Activated T-helper 1 cell treated with anti-CD3 and anti-CD28 coated beads, Interleukin-12 subunit alpha, Interleukin-12 subunit beta, Interleukin-2, Interleukin-4 antibody, amounts not matched to agents 30 ng/mL and 10 ng/mL and 1 ng/mL, durations not matched to agents 14 hours and 24 hours and 36 hours (primary cell): ENCODE results near the gene AMOTL2. TPM values are rescaled to one million over a fixed set of nuclear protein-coding genes. Genes with fewer than 3 reads are reported as not detected.
A peak's percentile ranks its signal among the peaks of the same experiment; 100 is the strongest.

ENCODE experiments used
- DNase-seq: peaks from one replicate; pipeline ENCODE4 v3.0.0; 2021; ENCODE audit warnings: low spot score
- H3K27ac Mint-ChIP-seq: one replicate; pipeline ENCODE4 v1.8.0; 2021; ENCODE audit warnings: mild to moderate bottlenecking, mixed read lengths
- H3K27me3 Mint-ChIP-seq: one replicate; pipeline ENCODE4 v1.8.0; 2022; ENCODE audit warnings: mild to moderate bottlenecking, moderate library complexity, mixed read lengths; ENCODE audit not compliant: insufficient read depth
- H3K36me3 Mint-ChIP-seq: one replicate; pipeline ENCODE4 v1.8.0; 2021; ENCODE audit warnings: low read depth, mixed read lengths
- H3K4me1 Mint-ChIP-seq: one replicate; pipeline ENCODE4 v1.8.0; 2021; ENCODE audit warnings: low read depth, mixed read lengths
- H3K4me3 Mint-ChIP-seq: one replicate; pipeline ENCODE4 v1.8.0; 2021; ENCODE audit warnings: mild to moderate bottlenecking, moderate library complexity, mixed read lengths
- H3K9me3 Mint-ChIP-seq: one replicate; pipeline ENCODE4 v1.8.0; 2021; ENCODE audit warnings: mixed read lengths
- intact Hi-C: fragments of 100-400 bp; cut with micrococcal nuclease; formaldehyde crosslinking; loops from one replicate; pipeline ENCODE4 v1.15.1; 2024
- total RNA-seq: library from RNA; stranded (reverse); gene quantifications from 2 replicates; pipeline ENCODE4 v1.2.3, GENCODE V29; 2022

The AMOTL2 gene
- total RNA-seq, 1 donor from 2014 or later: not detected

DNA sequence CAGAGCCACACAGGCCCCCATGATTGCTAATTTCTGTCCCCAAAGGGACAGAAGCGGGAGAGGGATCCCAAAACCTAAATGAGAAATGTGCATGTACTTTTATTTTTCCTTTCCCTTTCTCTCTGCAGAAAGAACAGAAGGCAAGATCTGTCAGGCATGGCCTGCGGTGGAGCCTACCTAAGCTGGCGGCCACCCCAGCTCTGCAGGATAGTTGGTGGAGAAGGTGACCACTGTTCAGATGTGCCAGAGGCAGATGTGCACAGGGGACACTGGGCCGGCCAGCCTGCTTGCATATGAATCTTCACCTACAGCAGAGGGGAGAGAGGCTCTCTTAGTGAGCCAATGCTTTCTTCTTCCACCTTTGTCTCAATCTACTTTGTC lies 2.1 kb upstream of the AMOTL2 start:
- H3K4me1 Mint-ChIP-seq: peaks cover 13% of the 10 kb centered on the region
- no peak overlapping the region for H3K27ac Mint-ChIP-seq
- H3K36me3 Mint-ChIP-seq: peaks cover 2% of the 10 kb centered on the region
- H3K27me3 Mint-ChIP-seq: peaks cover 54% of the 10 kb centered on the region
- H3K4me3 Mint-ChIP-seq: no peak overlapping the region
- intact Hi-C loops: no loop called here
- DNase-seq: no peak
- no peaks in the 10 kb centered on the region for H3K9me3 Mint-ChIP-seq

DNA sequence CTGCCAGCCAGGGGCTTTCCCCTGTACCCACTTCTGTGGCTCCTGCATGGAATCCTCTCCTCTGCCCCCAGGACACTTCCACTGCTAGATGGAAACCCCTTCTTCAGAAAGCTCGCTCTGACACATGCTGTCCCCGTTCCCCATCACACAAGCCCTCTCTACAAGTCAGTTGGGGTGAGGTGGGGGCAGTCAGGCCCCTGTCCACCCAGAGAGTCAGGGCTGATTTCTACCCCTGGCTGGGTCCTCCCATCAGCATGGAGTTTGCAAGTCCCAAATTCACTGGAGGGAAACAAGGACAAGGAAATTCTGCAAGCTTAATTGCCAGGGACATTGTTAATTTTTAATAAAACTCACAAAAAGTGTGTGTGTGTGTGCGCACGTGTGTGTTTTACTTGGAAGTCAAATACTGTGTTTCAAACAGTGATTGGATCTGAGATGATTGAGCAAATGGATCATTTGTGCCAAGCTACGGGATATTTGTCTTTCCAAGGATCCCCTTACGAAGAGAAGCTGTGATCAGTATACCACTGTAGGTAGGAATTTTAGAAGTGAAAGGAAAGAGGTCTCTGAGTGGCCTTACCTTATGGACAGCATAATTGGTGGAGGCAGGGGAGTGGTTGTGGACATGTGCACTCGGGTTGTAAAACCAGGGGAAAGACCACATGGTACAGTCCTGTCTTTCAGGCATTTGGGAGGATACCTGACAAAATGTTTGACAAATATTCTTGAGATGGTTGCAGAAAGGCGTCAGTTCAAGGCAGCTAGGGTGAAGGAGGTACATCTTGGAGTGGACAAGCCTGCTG lies 1.5 kb upstream of the AMOTL2 start:
- no peak for DNase-seq
- H3K27me3 Mint-ChIP-seq: peaks cover 50% of the 10 kb centered on the region
- H3K9me3 Mint-ChIP-seq: no peaks in the 10 kb centered on the region
- H3K36me3 Mint-ChIP-seq: peaks cover 2% of the 10 kb centered on the region
- H3K27ac Mint-ChIP-seq: no peak overlapping the region
- peak overlapping the region; percentile 79 for H3K4me3 Mint-ChIP-seq
- intact Hi-C loops: no loop called here
- peaks cover 13% of the 10 kb centered on the region for H3K4me1 Mint-ChIP-seq

GRCh38 chr3:134374791-134375581 lies 739 bp upstream of the AMOTL2 start:
- H3K36me3 Mint-ChIP-seq: peaks cover 2% of the 10 kb centered on the region
- peak overlapping the region; percentile 79 for H3K4me3 Mint-ChIP-seq
- H3K27me3 Mint-ChIP-seq: peaks cover 43% of the 10 kb centered on the region
- DNase-seq: no peak
- peaks cover 13% of the 10 kb centered on the region for H3K4me1 Mint-ChIP-seq
- H3K9me3 Mint-ChIP-seq: no peaks in the 10 kb centered on the region
- intact Hi-C loops: no loop called here
- no peak overlapping the region for H3K27ac Mint-ChIP-seq

GRCh38 chr3:134373271-134374104 lies 759 bp downstream of the AMOTL2 start:
- Mint-ChIP-seq H3K4me1 (peaks cover 13% of the 10 kb centered on the region), H3K9me3 (no peaks in the 10 kb centered on the region), H3K27ac (no peak overlapping the region), H3K36me3 (peaks cover 2% of the 10 kb centered on the region), H3K4me3 (no peak overlapping the region), H3K27me3 (peaks cover 39% of the 10 kb centered on the region)
- intact Hi-C loops: no loop called here
- DNase-seq: no peak

GRCh38 chr3:134372396-134373270 lies 1.6 kb downstream of the AMOTL2 start:
- H3K4me1 Mint-ChIP-seq: peaks cover 13% of the 10 kb centered on the region
- H3K9me3 Mint-ChIP-seq: no peaks in the 10 kb centered on the region
- H3K27ac Mint-ChIP-seq: no peak overlapping the region
- H3K4me3 Mint-ChIP-seq: no peak overlapping the region
- peaks cover 2% of the 10 kb centered on the region for H3K36me3 Mint-ChIP-seq
- intact Hi-C loops: no loop called here
- peaks cover 36% of the 10 kb centered on the region for H3K27me3 Mint-ChIP-seq
- no peak for DNase-seq

DNA sequence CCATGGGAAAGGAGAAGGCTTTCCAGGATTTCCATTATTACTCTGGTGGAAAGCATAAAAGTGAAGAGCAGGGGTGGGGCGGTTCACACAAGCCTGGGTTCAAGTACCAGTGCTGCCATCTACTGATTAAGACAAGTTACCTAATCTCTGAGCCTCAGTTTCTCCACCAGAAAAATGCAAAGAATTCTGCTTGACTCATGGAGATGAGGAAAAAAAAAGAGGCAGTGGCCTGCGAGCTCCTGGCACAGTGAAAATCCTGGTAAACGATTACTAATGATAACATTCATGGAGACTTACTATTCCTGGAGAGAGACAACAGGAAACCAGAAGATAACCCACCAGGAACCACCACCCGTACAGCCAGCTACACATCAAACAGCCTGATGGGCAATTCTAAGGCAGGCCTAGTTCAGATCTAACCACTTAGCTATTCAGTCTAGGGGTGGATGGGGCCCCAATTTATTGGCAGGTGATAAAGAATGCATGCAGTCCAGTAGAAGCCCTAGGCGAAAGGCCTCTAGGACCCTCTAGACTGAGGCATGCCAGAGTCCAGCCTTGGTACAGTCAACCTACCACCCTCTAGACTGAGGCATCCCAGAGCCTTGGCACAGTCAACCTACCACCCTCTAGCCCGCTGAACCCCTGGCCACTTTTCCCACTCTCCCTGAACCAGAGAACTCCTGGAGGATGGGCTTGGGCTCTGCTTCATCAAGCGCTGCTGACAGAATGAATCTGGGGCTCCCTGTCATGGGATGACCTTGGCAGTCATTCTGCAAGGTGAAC lies 2.5 kb downstream of the AMOTL2 start:
- no peak overlapping the region for H3K4me3 Mint-ChIP-seq
- intact Hi-C loops: no loop called here
- H3K9me3 Mint-ChIP-seq: no peaks in the 10 kb centered on the region
- no peak for DNase-seq
- H3K27ac Mint-ChIP-seq: no peak overlapping the region
- H3K36me3 Mint-ChIP-seq: peaks cover 2% of the 10 kb centered on the region
- peaks cover 31% of the 10 kb centered on the region for H3K27me3 Mint-ChIP-seq
- H3K4me1 Mint-ChIP-seq: peaks cover 13% of the 10 kb centered on the region

DNA sequence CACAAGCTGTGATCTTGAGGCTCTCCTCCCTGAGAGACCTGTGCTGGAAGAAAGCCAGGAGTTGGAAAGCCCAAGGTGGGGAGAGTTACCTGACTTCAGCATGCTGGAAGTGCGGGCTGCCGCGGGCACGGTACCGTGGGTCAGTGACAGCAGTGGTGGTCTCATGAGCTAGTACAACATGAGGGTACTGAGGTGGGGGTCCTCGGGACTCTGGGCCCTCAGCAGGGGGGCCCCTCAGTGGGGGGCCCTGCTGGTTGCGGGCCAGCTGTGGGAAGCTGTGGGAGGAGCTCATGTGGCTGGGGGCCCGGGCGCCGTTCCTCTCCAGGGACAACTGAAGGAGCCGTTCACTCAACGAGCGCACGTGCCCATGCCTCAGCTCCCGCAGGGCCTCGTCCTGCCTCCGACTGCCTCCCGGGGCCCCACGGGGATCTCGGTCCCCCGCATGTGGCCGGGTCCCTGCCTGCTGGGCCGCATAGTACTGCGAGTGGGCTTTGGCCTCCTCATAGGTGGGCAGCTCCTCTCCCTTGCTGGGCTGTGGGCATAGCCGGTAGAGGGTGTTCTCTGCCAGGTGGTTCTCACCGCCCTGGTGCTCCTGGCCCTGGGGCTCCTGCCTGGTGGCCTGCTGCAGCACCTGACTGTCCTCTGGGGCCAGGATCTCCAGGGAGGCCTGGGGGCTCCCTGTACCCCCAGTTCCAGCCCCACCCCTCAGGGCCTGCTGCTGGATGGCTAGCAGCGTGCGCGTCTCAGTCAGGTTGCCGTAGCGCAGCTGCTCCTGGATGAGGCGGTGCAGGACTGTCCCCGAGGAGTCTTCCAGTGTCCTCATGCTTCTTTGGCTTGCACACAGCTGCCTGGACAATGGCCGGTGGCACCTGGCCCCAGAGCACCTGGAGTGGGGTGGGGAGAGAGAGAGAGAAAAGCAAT lies 3.4 kb downstream of the AMOTL2 start:
- H3K9me3 Mint-ChIP-seq: no peaks in the 10 kb centered on the region
- DNase-seq: no peak
- peaks cover 13% of the 10 kb centered on the region for H3K4me1 Mint-ChIP-seq
- H3K36me3 Mint-ChIP-seq: peaks cover 2% of the 10 kb centered on the region
- intact Hi-C loops: no loop called here
- H3K4me3 Mint-ChIP-seq: no peak overlapping the region
- no peak overlapping the region for H3K27ac Mint-ChIP-seq
- H3K27me3 Mint-ChIP-seq: peaks cover 27% of the 10 kb centered on the region

- H3K36me3 Mint-ChIP-seq: no peaks in the 10 kb centered on the region
- no peak overlapping the region for H3K4me3 Mint-ChIP-seq
- no peak for DNase-seq
- peaks cover 28% of the 10 kb centered on the region for H3K27me3 Mint-ChIP-seq
- H3K4me1 Mint-ChIP-seq: peaks cover 11% of the 10 kb centered on the region
- intact Hi-C loops: no loop called here
- no peaks in the 10 kb centered on the region for H3K9me3 Mint-ChIP-seq
- H3K27ac Mint-ChIP-seq: no peak overlapping the region
Observed at GRCh38 chr3:134369861-134370596, 4.2 kb downstream of the AMOTL2 start.

DNA sequence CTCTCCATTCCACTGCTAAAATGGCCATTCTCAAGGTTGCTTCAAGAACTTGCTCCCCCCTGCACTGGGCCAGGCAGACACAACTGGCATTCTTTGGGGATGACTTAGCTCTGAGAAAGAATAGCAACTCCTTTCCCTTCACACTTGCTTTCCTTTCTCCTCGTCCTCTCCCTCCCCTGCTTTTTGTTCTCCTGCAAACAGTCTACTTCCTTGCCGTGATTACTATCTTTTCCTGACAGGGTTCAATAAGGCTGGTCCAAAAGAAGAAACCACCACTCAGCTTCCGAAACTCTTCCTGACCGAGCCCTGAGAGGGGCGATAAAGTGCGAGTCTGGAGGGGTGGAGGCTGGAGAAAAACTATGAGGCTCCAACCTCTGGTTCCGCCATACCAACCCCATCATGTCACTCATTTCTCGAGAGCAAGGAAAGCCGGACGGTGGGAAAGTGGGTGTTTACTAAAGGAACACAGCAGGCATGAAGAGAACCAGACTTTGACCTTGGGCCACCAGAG lies 5.0 kb downstream of the AMOTL2 start:
- Mint-ChIP-seq H3K4me1 (peaks cover 12% of the 10 kb centered on the region), H3K27me3 (peaks cover 31% of the 10 kb centered on the region), H3K27ac (no peak overlapping the region), H3K9me3 (no peaks in the 10 kb centered on the region), H3K4me3 (no peak overlapping the region), H3K36me3 (no peaks in the 10 kb centered on the region)
- intact Hi-C loops: no loop called here
- no peak for DNase-seq

DNA sequence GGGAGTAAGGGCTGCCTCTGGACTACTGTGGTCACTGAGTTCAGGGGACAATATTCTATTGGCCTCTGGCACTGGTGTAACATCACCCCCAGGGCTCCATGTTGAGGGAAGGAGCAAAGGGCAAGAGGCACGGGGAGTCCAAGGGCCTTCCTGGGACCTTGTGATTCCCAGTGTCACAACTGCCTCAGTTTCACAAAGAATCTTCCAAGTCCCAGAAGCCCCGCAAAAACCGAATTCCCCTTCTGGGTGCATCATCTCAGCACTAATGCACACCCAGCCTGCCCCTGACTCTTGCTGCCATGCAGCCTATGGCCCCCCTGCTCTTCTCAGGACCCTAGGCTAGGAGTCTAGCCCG lies 5.5 kb downstream of the AMOTL2 start:
- H3K27me3 Mint-ChIP-seq: peaks cover 33% of the 10 kb centered on the region
- H3K4me3 Mint-ChIP-seq: no peak overlapping the region
- intact Hi-C loops: no loop called here
- H3K9me3 Mint-ChIP-seq: no peaks in the 10 kb centered on the region
- no peak overlapping the region for H3K27ac Mint-ChIP-seq
- H3K4me1 Mint-ChIP-seq: peaks cover 13% of the 10 kb centered on the region
- H3K36me3 Mint-ChIP-seq: no peaks in the 10 kb centered on the region
- DNase-seq: no peak
